SHP77 (cell line): Measurements from ENCODE around the gene CAMTA2.
"Not testable (repeated sequence)": the region's sequence is repeated elsewhere in the genome, so short reads cannot be mapped to it uniquely, and the experiment has no call there.

ENCODE experiments used
- DNase-seq, 2 experiments: peaks; one replicate each; lab custom pipeline; 2025; lab: John Stamatoyannopoulos, UW

The CAMTA2 gene

GRCh38 chr17:4934173-4934979 is 53.1 kb downstream of the CAMTA2 start:
- peak; percentile 62 to 75 for DNase-seq

- DNase-seq: no peak
Measured at GRCh38 chr17:4933646-4934045, 53.8 kb downstream of the CAMTA2 start.

- no peak for DNase-seq
Measured at GRCh38 chr17:4932756-4933155, 54.7 kb downstream of the CAMTA2 start.

GRCh38 chr17:4931963-4932362 is 55.5 kb downstream of the CAMTA2 start, which contains the start of gene GP1BA:
Gene GP1BA, plus strand, starts transcription at chr17:4932277. Its CDS starts 328 bp downstream, at chr17:4932605.
- no peak for DNase-seq

GRCh38 chr17:4928881-4929280 is 58.6 kb downstream of the CAMTA2 start:
- DNase-seq: no peak

GRCh38 chr17:4926577-4927335 is 60.7 kb downstream of the CAMTA2 start:
- not testable (repeated sequence) for DNase-seq

- no peak for DNase-seq
Measured at GRCh38 chr17:4921320-4921719, 66.2 kb downstream of the CAMTA2 start.

GRCh38 chr17:4920351-4921048 is 67.0 kb downstream of the CAMTA2 start:
- DNase-seq: no peak

GRCh38 chr17:4919511-4920047 is 67.9 kb downstream of the CAMTA2 start:
- DNase-seq: no peak
